Suprapubic skin (tissue), 4 donors: ENCODE measurements around the gene GRB10.

Experiments
- CTCF ChIP-seq, 2 donors: fragments of 200-600 bp in 1 of 2; fragments of 450-650 bp in 1 of 2; sonication (generic) in 1 of 2; IDR thresholded peaks; one replicate each; pipeline ENCODE4 v1.5.1; 2016 to 2019; ENCODE audit warnings: antibody characterized with exemption in 2 of 2, mild to moderate bottlenecking in 1 of 2, moderate library complexity in 1 of 2
- EP300 ChIP-seq: sonication (generic); formaldehyde crosslinking; IDR thresholded peaks from one replicate; pipeline ENCODE4 v1.6.1; 2017; ENCODE audit warnings: antibody characterized with exemption
- POLR2A ChIP-seq, 2 donors: fragments of 450-650 bp; IDR thresholded peaks; one replicate each; pipeline ENCODE4 v1.6.1; 2017; ENCODE audit warnings: antibody characterized with exemption in 2 of 2, mild to moderate bottlenecking in 2 of 2, moderate library complexity in 2 of 2
- POLR2AphosphoS5 ChIP-seq, 3 donors: sonication (generic); formaldehyde crosslinking; IDR thresholded peaks; one replicate each; pipeline ENCODE4 v1.6.1; 2017; ENCODE audit warnings: antibody characterized with exemption in 3 of 3

- TF ChIP-seq CTCF (IDR thresholded peaks at IDR 0.05) (no peak), POLR2AphosphoS5 (IDR thresholded peaks at IDR 0.05) (no peak), POLR2A (IDR thresholded peaks at IDR 0.05) (no peak), EP300 (no peak)
Observed at GRCh38 chr7:50775836-50776235, 6.9 kb downstream of the GRB10 start.
